Stimulated activated CD4-positive, alpha-beta T cell treated with anti-CD3 and anti-CD28 coated beads, Interleukin-4, amount 100 ng/mL, for 4 hours (primary cell): ENCODE data around the gene ZFYVE21.
"Not testable (repeated sequence)": the region's sequence is repeated elsewhere in the genome, so short reads cannot be mapped to it uniquely, and the experiment has no call there.

Experiments used
- DNase-seq, 2 experiments: peaks; one replicate each; pipeline ENCODE4 v3.0.0-alpha.2; 2020

The ZFYVE21 gene

DNA sequence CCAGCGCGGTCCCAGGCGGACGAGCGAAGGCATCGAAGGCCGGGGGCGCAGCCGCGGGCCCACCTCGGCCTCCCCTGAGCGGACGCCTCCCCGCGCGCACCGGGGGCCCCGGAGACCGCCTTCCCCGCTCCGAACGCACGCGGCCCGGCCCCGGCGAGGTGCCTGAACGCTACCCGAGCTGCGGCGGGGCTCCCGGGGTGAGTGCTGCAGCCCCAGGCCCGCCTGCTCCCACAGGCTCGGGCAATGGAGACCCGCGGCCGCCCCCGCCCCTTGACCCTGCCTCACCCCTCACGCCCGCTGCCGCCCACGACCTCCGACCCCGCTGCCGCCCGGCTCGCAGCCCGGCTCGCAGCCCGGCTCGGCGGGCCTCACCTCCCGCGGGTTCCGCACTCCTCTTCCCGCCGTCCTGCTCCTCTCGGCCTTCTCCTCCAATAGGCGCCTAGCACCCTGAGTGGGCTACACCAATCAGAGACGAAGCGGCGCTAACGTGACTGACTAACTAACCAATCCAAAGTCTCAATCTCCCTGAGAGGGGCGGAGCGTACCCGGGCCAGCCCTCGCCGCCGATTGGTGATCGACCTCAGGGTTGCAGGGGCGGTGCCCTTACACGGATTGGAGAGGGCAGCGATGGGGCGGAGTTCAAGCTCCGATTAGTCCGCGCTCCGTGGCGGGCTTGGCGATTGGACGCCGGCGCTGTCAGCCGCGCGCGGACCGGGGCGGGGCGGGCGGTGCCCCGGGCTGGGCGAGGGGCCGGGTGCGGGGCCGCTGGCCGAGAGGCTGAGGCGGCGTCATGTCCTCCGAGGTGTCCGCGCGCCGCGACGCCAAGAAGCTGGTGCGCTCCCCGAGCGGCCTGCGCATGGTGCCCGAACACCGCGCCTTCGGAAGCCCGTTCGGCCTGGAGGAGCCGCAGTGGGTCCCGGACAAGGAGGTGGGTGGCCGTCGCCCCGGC is at the start of gene ZFYVE21, which contains the start of gene XRCC3:
ZFYVE21 (plus strand) TSS at position 759 of the 949 bp plus-strand sequence; CDS start at position 791, 32 bp downstream.
XRCC3 (minus strand) TSS at position 400 of the 949 bp plus-strand sequence. CDS start 4,364 bp downstream, outside the sequence.
- peak; percentile 98 to 100 for DNase-seq

DNA sequence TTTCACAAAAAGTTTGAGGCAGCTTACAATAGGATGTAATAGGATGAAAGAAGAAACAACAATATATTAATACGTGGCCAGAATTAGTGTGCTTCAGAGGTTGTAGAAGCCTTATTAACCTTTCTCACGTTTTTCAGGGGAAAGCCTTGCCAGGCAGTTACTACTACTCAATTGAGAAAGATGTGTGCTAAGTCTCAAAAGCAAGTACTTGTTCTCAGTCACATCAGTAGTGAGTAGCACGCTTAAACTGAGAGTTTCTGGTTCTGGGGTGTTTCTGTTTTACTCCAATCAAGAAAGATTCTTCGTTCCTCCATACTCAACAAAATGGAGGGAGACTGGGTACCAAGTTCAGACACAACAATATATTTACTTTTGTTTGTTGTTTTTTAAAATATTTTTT is 47.9 kb upstream of the ZFYVE21 start:
- DNase-seq, result no peak

DNA sequence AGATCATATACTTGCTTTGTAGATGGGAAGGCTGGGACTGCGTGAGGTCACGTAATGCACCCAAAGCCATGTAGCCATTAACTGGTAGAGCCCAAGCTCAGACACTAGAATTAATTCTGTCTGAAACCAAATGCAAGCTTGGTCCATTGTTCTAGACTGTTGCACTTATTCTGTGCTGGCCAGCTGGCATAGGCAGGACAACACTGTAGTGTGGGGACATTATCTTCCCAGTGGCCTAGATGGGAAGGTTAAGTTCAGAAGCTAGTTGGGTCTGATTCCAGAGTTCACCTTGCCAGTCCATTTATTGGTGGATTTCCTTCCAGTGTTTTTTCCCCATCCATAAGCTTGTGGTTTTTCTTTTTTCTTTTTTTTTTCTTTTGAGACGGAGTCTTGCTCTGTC is 47.5 kb upstream of the ZFYVE21 start:
- no peak for DNase-seq

- no peak for DNase-seq
Observed at GRCh38 chr14:103669370-103669769, 46.2 kb upstream of the ZFYVE21 start.

DNA sequence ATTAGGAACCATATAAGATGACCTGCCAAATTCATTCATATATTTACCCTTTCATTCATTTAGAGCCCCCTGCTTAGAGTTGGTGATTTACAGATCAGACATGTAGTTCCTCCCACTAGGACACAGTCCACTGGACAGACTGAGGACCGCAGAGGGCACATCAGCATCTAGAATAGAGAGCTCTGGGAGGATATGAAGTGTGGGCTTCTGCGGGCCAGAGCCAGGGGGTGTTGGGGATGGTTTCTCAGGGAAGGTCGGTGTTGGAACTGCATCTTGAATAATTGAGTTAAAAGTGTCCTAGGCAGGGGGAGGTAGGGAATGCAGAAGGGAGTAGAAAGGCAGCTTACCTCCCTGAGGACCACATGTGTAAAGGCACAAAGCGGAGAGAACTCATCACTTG is 43.7 kb upstream of the ZFYVE21 start:
- DNase-seq, result no peak

DNA sequence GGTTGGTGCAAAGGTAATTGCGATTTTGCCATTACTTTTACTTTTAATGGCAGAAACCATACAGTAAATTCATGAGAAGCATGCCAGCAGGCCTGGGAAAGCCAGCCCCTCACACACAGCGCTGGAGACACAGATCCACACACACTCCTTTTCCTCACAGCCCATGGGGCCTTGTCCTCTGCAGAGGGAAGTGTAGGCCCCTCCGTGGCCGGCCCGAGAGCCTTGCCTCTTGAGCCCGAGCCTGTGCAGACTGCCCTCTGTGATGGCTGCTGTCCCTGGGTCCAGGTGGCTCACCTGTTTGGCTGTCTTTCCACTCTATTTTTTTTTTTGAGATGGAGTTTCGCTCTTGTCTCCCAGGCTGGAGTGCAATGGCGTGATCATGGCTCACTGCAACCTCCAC is 39.7 kb upstream of the ZFYVE21 start:
- DNase-seq, result no peak

DNA sequence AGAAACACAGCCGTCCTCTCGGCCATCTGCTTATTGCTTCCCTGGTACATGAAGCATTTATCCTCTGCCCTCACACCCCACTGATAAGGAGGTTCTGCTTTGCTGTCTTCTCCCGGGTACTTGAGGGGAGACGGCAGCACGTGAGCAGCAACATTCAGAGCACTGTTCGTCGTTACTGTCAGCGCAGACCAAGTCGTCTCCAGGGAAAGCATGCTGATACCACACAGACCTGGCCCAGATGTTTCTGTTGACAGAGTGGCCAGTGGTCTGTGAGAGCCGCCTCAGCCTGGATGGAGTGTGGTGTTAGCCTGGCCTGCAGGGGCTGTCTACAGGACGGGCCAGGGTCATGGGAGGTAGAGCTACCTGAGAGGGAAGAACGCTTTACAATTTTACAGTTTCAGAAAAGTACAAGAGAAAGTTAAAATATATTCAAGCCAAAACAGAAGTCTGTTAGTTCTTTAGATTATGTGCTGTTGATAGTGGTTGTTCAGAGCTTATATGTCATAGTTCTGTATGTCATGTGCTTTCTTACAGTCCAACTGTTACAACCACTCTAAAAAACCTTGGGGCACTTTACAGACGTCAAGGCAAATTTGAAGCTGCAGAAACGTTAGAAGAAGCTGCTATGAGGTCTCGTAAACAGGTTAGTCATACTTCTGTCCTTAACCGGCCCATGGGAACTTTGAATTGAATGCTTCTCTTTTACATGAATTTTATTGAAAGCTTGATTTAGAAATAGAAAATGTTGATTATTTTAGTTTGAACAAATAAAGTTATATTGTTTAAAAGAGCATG is 38.5 kb upstream of the ZFYVE21 start:
- no peak for DNase-seq

- DNase-seq, result peak; percentile 18 to 35
Observed at GRCh38 chr14:103679351-103679750, 36.3 kb upstream of the ZFYVE21 start.

DNA sequence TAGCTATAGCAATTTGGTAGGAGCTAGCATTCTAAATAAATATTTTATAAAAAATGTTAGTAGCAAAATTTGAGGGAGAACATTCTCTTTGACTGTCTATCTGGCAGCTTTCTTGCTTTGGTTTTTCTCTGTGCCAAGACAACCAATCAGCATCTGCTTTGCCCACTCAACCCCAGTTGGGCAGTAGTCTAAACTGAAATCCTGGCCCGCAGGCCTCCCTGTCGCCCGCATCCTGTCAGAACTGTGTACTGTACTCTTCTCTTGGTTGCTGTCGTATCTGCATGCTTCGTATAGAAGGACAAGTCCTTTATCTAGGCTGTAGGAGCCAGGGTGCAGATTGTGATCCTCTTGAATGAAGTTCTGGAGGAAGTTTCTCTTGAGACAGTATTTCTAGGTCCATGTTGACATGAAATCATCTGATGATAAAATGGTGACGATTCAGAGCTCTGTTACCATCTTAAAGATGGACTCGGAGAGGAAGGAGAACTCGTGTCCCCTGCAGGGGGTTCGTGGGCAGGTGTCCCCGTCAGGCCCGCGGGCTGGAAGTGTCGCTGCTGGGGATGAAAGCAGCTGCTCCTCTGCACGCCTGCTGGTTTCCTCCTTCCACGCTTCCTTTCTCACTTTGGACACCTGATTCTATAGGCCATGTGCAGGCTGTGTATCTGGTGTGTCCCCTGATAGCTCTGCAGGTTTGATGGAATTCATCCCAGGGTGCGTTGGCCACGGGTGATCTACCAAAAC is 34.9 kb upstream of the ZFYVE21 start:
- no peak for DNase-seq

GRCh38 chr14:103683139-103683538 is 32.5 kb upstream of the ZFYVE21 start:
- no peak for DNase-seq

DNA sequence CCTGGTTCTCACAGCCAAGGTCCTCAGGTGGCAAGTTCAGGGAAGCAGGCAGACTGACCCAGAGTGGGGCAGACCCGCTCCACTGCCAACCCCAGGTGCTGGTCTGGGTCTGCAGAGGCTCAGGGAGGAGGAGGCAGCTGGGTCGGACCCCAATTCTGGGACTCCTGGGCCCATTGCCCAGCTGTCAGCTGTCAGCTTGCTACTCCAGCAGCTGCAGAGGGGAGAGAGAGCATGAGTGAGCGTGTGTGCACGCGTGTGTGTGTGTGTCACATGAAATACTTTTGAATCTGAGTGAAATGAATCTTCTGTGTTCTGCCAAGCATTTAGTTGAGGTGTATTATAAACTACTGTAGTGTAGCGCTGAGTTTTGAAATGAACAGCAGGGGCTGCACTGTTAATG is 31.1 kb upstream of the ZFYVE21 start:
- no peak for DNase-seq

GRCh38 chr14:103684871-103685270 is 30.7 kb upstream of the ZFYVE21 start:
- no peak for DNase-seq

GRCh38 chr14:103685276-103686211 is 30.1 kb upstream of the ZFYVE21 start:
- DNase-seq, result no peak

- DNase-seq, result no peak
Observed at GRCh38 chr14:103686831-103687485, 28.7 kb upstream of the ZFYVE21 start.

DNA sequence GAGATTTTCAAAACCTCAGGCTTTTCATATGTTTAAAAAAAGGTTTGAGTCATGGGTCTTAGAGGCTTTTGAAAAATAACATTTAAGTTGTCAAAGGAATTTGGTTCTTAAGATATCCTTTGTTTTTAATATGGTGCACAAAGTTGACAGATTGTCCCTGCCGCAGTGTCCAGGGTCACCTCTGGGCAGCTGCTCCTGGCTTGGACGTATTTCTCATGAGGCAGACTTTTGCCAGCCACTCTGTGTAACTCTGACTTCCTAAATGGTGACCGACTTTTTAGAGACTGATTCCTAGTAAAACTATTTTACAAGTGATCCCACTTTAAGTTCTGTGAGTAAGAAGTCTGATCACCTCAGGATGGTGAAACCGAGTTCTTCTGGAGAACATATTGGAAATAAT is 27.9 kb upstream of the ZFYVE21 start:
- DNase-seq, result no peak

DNA sequence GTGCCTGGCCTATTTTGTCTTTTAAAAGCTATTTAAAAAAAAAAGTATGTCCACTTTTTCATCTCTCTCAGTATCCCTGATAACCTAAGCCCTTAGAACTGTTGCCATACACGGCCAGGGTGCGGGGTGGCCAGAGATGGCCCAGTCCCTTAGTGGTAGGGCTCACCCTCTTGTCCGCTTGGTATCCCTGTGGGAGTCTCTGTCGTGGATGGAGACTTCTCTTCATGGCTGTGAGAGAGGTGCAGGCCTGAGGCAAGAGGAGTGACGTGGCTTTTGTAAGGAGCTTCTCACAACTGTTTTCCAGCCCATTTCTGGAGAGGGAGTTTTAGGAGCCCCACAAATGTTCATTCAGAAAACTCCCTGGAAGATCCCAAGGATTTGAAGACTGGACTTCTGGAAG is 27.2 kb upstream of the ZFYVE21 start:
- no peak for DNase-seq

GRCh38 chr14:103688906-103689902 is 26.4 kb upstream of the ZFYVE21 start:
- no peak for DNase-seq

DNA sequence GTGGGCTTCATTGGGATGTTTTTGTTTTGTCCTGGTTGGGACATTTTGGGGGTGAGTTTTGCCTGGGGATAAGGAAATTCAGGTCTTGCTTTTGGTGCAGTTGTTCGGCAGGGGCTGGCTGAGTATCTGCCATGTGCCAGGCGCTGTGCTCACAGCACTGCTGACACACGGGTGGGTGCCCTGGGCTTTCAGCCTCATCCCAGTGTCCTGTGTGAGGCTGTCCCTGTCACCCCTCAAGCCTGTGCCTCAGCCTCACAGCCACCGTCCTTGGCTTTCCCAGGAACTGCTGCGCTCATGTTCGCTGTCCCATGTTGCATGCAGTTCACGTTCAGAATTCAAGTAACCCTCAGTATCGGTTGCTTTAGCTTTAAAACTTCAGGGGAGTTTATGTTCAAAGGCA is 25.3 kb upstream of the ZFYVE21 start:
- DNase-seq, result no peak

- DNase-seq, result not testable (repeated sequence)
Observed at GRCh38 chr14:103691655-103692054, 24.0 kb upstream of the ZFYVE21 start.

DNA sequence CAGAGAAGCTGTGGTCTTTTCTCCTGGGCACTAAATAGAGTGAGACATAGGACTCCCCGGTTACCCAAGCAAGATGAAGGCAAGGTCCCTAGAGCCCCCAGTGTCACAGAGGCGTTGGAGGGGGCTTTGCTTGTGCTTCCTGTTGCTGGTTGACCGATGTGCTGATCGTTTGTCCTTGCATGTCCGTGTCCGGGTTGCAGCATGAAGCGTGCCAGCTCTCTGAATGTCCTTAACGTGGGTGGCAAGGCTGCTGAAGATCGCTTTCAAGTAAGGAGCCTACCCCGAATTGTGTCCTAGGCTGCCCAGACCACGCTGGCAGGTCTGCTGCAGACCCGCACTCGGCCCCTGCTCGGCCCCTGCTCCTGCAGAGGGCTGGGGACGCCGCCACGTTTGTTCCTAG is 23.5 kb upstream of the ZFYVE21 start:
- DNase-seq, result no peak
